Adrenal gland (tissue), 12 donors: ENCODE results near the gene EZR. TPM values are rescaled to one million over a fixed set of nuclear protein-coding genes. Genes with fewer than 3 reads are reported as not detected.
A peak's percentile ranks its signal among the peaks of the same experiment; 100 is the strongest.

Source experiments
- DNase-seq, 7 donors: peaks; one replicate each; pipeline ENCODE4 v3.0.0-alpha.2; 2019 to 2020
- H3K27ac ChIP-seq, 5 donors: fragments of 200-600 bp; sonication (generic) in 4 of 5; 1 replicate in 3 of 5; 2 replicates in 2 of 5; pipeline versions ENCODE4 v1.5.1 to v1.8.0; 2016 to 2020; ENCODE audit warnings: mild to moderate bottlenecking in 1 of 5
- H3K27me3 ChIP-seq: fragments of 200-600 bp; 2 replicates; pipeline ENCODE4 v1.8.0; 2021
- H3K36me3 ChIP-seq, 2 donors: fragments of 200-600 bp; replicated peaks in 1 of 2; 1 replicate in 1 of 2; 2 replicates in 1 of 2; pipeline versions ENCODE4 v1.5.1 to v1.8.0; 2018 to 2022
- H3K4me1 ChIP-seq, 2 donors: fragments of 200-600 bp; replicated peaks in 1 of 2; 1 replicate in 1 of 2; 2 replicates in 1 of 2; pipeline versions ENCODE4 v1.5.1 to v1.8.0; 2018 to 2021
- H3K4me3 ChIP-seq, 4 donors: fragments of 200-600 bp; sonication (generic) in 3 of 4; one replicate each; pipeline ENCODE4 v1.5.1; 2016 to 2018
- H3K9me3 ChIP-seq, 3 donors: fragments of 200-600 bp; sonication (generic) in 1 of 3; replicated peaks in 1 of 3; 1 replicate in 2 of 3; 2 replicates in 1 of 3; pipeline versions ENCODE4 v1.5.1 to v1.8.0; 2016 to 2021
- CTCF ChIP-seq, 6 experiments: fragments of 450-650 bp in 4 of 6; fragments of 200-600 bp in 2 of 6; sonication (generic) in 1 of 6; IDR thresholded peaks; 1 replicate in 5 of 6; 2 replicates in 1 of 6; pipeline versions ENCODE4 v1.5.1 to v1.8.0; 2016 to 2021; ENCODE audit warnings: antibody characterized with exemption in 6 of 6, mild to moderate bottlenecking in 2 of 6, moderate library complexity in 1 of 6
- POLR2A ChIP-seq, 2 donors: fragments of 450-650 bp; IDR thresholded peaks; one replicate each; pipeline ENCODE4 v1.6.1; 2017; ENCODE audit warnings: antibody characterized with exemption in 2 of 2, mild to moderate bottlenecking in 2 of 2, moderate library complexity in 1 of 2
- WGBS, 4 donors: extraction: QIAGEN DNeasy Blood & Tissue Kit in 2 of 4; methylation state at CpG; one replicate each; pipeline versions ENCODE4 v1.1.5 to v1.1.7; 2013 to 2017; 5-methylcytosine and 5-hydroxymethylcytosine counted together
- intact Hi-C, 2 donors: fragments of 100-400 bp; cut with DNase I; formaldehyde crosslinking; loops; one replicate each; pipeline versions ENCODE4 v1.14.1 to v1.15.0; 2022 to 2023
- polyA plus RNA-seq, 3 donors: library from polyadenylated mRNA; stranded (reverse); fragments of 200-250 nt in 2 of 3; fragments of 350-450 nt in 1 of 3; fragmentation: Illumina TruSeq in 1 of 3; extraction: RNeasy Lipid Tissue Mini Kit (QIAGEN cat#74804) in 1 of 3; gene quantifications; one replicate each; pipeline ENCODE4 v1.2.3, GENCODE V29; 2013 to 2014
- total RNA-seq, 9 donors: library from RNA; depleted of rRNA in 4 of 9; stranded (reverse); fragments of >200 nt in 4 of 9; fragments of 120-200 nt in 1 of 9; fragmentation: NEBNext Ultra II Directional in 1 of 9; extraction: Animal tissue kit (Norgen Biotek cat#: 25700) in 1 of 9; gene quantifications; one replicate each; pipeline versions ENCODE4 v1.1.0 to v1.2.4, GENCODE V29; 2013 to 2023
- donor health status: healthy with polysubstance abuse.
- donor health status: Bipolar disorder and iron deficiency.
- donor health status: DM: yes; HTN: yes; CAD: no.
- donor health status: DM: no; HTN: no; CAD: no.
- donor health status: DM: no; HTN: no; CAD: no.
- donor health status: DM: yes; HTN: yes; CAD: no.

Gene EZR
- total and polyA plus RNA-seq, 12 donors: 80.3 to 476 (median 342) TPM

DNA sequence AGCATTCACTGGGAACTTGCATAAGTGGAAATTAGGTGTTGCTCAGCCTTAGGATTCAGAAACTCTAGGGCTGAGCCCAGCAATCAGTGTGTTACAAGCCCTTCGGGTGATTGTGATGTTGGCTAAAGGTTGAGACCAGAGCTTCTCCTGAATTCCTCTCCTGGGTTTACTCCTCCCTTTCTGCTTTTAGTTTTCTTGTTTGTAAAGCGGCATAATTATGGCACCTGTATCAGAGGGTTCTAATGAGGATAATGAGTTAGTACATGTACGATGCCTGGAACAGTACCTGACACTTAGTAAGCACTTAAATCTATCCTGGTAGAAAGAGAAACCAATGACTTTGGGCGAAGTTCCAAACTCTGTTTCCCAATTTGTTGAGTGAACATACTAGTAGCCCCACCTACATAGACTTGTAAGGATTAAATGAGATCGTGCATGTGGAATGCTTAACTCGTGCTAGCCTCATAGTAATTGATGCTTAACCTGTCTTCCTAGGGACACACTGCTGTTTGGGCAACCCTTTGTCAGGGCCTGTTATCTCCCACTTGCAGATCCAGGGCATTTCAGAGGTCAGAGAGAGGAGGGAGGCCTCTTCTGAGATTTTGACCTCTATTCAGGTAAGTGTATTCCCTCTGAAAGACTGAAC, 932 bp upstream of the EZR start:
- intact Hi-C loops: loop anchor here (5.0 to 10.0 kb wide), 2 partner anchors 37 to 155 kb away; no protein-coding TSS in a partner anchor
- TF ChIP-seq POLR2A (IDR thresholded peaks at IDR 0.05) (no peak), CTCF (IDR thresholded peaks at IDR 0.05) (no peak)
- H3K4me3 ChIP-seq: no peak overlapping the region

DNA sequence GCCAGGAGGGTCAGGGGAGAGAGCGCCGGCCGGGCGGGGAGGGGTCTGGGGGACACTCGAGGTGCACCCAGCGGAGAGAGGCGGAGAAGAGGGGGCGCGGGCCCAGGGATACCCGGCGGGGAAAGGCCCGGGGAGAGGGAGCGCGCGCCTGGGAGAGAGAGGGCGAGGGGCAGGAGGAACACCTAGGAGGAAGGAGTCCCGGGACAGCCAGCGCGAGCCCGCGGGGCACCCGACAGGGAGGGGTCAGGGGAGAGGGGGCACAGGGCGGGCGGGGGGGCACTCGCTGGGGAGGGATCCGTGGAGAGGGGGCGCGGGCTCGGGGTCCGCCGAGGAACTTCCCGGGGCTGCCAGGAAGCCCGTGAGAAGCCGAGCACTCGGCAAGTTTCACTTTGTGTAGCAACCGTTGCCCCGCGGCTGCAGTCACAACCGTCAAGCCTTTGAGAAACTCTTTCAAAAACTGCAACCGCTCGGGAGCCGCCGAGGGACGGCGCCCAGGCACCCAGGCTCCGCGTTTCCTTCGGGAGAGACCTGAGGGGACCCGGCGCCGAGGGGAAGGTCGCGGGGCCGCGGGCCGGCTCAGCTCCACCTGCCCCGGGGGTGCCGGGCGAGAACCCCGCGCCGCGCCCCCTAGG, 471 bp downstream of the EZR start:
- Histone ChIP-seq H3K9me3 (no peaks in the 10 kb centered on the region), H3K4me1 (peaks cover 23 to 34% of the 10 kb centered on the region in 2 donors), H3K36me3 (no peaks in the 10 kb centered on the region), H3K4me3 (peak overlapping the region; percentile 37 to 83 (median 66)), H3K27ac (peak overlapping the region; percentile 64 to 97 (median 91)), H3K27me3 (no peaks in the 10 kb centered on the region)
- WGBS, 4 donors: 0 to 1% (median 1%) methylated on average over 44 to 61 of the region's 63 CpGs; no CpG with 5 or more reads in 1 of the 4 donors
- intact Hi-C loops: loop anchor here in 1 of 2 donors (10.0 kb wide), 1 partner anchor 156 kb away; no protein-coding TSS in a partner anchor
- TF ChIP-seq POLR2A (IDR thresholded peaks at IDR 0.05): peak in 1 of 2 donors; percentile 42
- TF ChIP-seq CTCF (IDR thresholded peaks at IDR 0.05): no peak
- DNase-seq: peak; percentile 65 to 81 (median 79)

More for the DNA sequence above, 932 bp upstream of the EZR start:
- Histone ChIP-seq H3K9me3 (no peaks in the 10 kb centered on the region), H3K36me3 (no peaks in the 10 kb centered on the region), H3K27me3 (no peaks in the 10 kb centered on the region), H3K4me1 (peaks cover 10 to 20% of the 10 kb centered on the region in 2 donors), H3K27ac (peak overlapping the region in 4 of 5 donors; percentile 90 to 97 (median 92))
- 95 to 98% (median 97%) methylated on average over 6 of the region's 6 CpGs for WGBS, 4 donors
- peak in 1 of 7 donors; percentile 48 for DNase-seq

- Histone ChIP-seq H3K27ac (peak overlapping the region; percentile 64 to 97 (median 91)), H3K4me1 (peaks cover 26 to 38% of the 10 kb centered on the region in 2 donors), H3K9me3 (no peaks in the 10 kb centered on the region), H3K4me3 (peak overlapping the region; percentile 2 to 83 (median 66)), H3K27me3 (no peaks in the 10 kb centered on the region), H3K36me3 (no peaks in the 10 kb centered on the region)
- peak; percentile 80 to 89 (median 86) for DNase-seq
- intact Hi-C loops: loop anchor here in 1 of 2 donors (10.0 kb wide), 1 partner anchor 157 kb away; no protein-coding TSS in a partner anchor
- WGBS, 4 donors: 1 to 2% (median 1%) methylated on average over 13 to 61 of the region's 61 CpGs
- peak; percentile 91 to 98 for TF ChIP-seq POLR2A (IDR thresholded peaks at IDR 0.05)
- no peak for TF ChIP-seq CTCF (IDR thresholded peaks at IDR 0.05)
These were observed 1.2 kb downstream of the EZR start for GRCh38 chr6:158817728-158818580.
